Transverse colon (tissue), 4 donors: Measurements from ENCODE around the gene LAMA2. TPM values are rescaled to one million over a fixed set of nuclear protein-coding genes. Genes with fewer than 3 reads are reported as not detected.

Experiments
- DNase-seq: peaks from one replicate; pipeline ENCODE4 v3.0.0-alpha.2; 2019
- H3K27ac ChIP-seq, 4 donors: fragments of 200-600 bp; sonication (generic); 2 replicates each; pipeline ENCODE4 v1.5.1; 2016 to 2018; ENCODE audit warnings: inconsistent platforms in 4 of 4
- H3K27me3 ChIP-seq: fragments of 200-600 bp; sonication (generic); 2 replicates; pipeline ENCODE4 v1.5.1; 2017; ENCODE audit warnings: inconsistent platforms
- H3K36me3 ChIP-seq, 4 donors: fragments of 200-600 bp; sonication (generic); 2 replicates each; pipeline ENCODE4 v1.5.1; 2017 to 2019; ENCODE audit warnings: inconsistent platforms in 4 of 4
- H3K4me1 ChIP-seq, 4 donors: fragments of 200-600 bp; sonication (generic); 2 replicates each; pipeline ENCODE4 v1.5.1; 2017 to 2020; ENCODE audit warnings: inconsistent platforms in 4 of 4
- H3K4me3 ChIP-seq, 4 donors: fragments of 200-600 bp; sonication (generic); 1 replicate in 1 of 4; 2 replicates in 3 of 4; pipeline versions ENCODE4 v1.5.1 to v1.6.1; 2017 to 2019; ENCODE audit warnings: inconsistent platforms in 4 of 4
- H3K9me3 ChIP-seq, 2 donors: fragments of 200-600 bp; sonication (generic); 2 replicates each; pipeline ENCODE4 v1.5.1; 2017 to 2019; ENCODE audit warnings: inconsistent platforms in 2 of 2
- CTCF ChIP-seq, 5 experiments: fragments of 200-600 bp in 3 of 5; fragments of 450-650 bp in 2 of 5; sonication (generic) in 3 of 5; IDR thresholded peaks; 1 replicate in 2 of 5; 2 replicates in 3 of 5; pipeline ENCODE4 v1.5.1; 2016 to 2017; ENCODE audit warnings: antibody characterized with exemption in 5 of 5, inconsistent platforms in 3 of 5, mild to moderate bottlenecking in 2 of 5, moderate library complexity in 1 of 5
- EP300 ChIP-seq: sonication (generic); formaldehyde crosslinking; IDR thresholded peaks from one replicate; pipeline ENCODE4 v1.6.1; 2017; ENCODE audit warnings: antibody characterized with exemption, low read depth
- POLR2A ChIP-seq: fragments of 450-650 bp; IDR thresholded peaks from one replicate; pipeline ENCODE4 v1.6.1; 2016; ENCODE audit warnings: antibody characterized with exemption, mild to moderate bottlenecking, moderate library complexity
- POLR2AphosphoS5 ChIP-seq, 3 donors: sonication (generic); formaldehyde crosslinking; IDR thresholded peaks; one replicate each; pipeline ENCODE4 v1.6.1; 2016; ENCODE audit warnings: antibody characterized with exemption in 3 of 3
- WGBS, 2 donors: methylation state at CpG; one replicate each; pipeline ENCODE4 v1.1.5; 2018; ENCODE audit warnings: low coverage in 1 of 2; 5-methylcytosine and 5-hydroxymethylcytosine counted together
- in situ Hi-C, 4 donors: fragments of 200-750 bp; cut with MboI; loops; one replicate each; pipeline versions ENCODE4 v1.15.0 to v1.15.1; 2017; ENCODE audit warnings: low sequenced_read_pairs in 3 of 4, low pct_ligation_motif_present in 1 of 4, low pct_unique_long_range_greater_than_20kb in 1 of 4
- intact Hi-C: fragments of 100-400 bp; cut with DNase I; formaldehyde crosslinking; loops from one replicate; pipeline ENCODE4 v1.15.1; 2023; ENCODE audit warnings: low total_unique reads
- total RNA-seq, 4 donors: library from RNA; depleted of rRNA; stranded (reverse); fragments of >200 nt; gene quantifications; one replicate each; pipeline ENCODE4 v1.1.0, GENCODE V29; 2016

Gene LAMA2
- total RNA-seq, 4 donors from 2014 or later, result 12.3 to 43.0 (median 32.1) TPM

GRCh38 chr6:129273161-129273560 lies 390.2 kb downstream of the LAMA2 start:
- no peaks in the 10 kb centered on the region for H3K4me1 ChIP-seq
- 75 to 84% methylated on average over 2 to 3 of the region's 3 CpGs for WGBS, 2 donors
- no peaks in the 10 kb centered on the region for H3K27me3 ChIP-seq
- TF ChIP-seq EP300 (no peak), CTCF (IDR thresholded peaks at IDR 0.05) (no peak), POLR2AphosphoS5 (IDR thresholded peaks at IDR 0.05) (no peak), POLR2A (no peak)
- no peak overlapping the region for H3K4me3 ChIP-seq
- H3K36me3 ChIP-seq, result no peaks in the 10 kb centered on the region
- H3K27ac ChIP-seq, result no peak overlapping the region
- DNase-seq, result no peak
- intact Hi-C loops, result no loop called here
- in situ Hi-C loops, result no loop called here
- H3K9me3 ChIP-seq, result no peaks in the 10 kb centered on the region

DNA sequence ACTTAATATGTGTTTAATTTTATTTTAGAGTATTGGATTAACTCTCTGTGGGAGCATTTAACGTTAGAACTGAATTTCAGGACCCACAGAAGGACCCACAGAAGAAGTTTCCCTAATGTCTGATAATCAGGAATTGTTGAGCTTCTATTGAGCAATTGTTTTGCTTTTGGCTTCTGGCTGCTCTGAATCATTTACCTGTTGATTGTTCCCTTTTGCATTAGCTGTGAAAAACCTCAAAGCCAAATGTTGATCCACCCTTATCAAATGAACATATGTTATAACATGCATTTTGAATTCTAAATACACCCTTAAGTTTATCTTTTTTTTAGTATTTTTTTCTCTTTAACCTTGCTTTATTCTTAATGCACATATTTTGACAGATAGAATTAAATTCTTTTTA lies 393.5 kb downstream of the LAMA2 start:
- Histone ChIP-seq H3K9me3 (no peaks in the 10 kb centered on the region), H3K27ac (no peak overlapping the region), H3K36me3 (no peaks in the 10 kb centered on the region), H3K27me3 (no peaks in the 10 kb centered on the region), H3K4me1 (no peaks in the 10 kb centered on the region), H3K4me3 (no peak overlapping the region)
- in situ Hi-C loops (no loop called here), intact Hi-C loops (no loop called here)
- WGBS, 2 donors, result 62% methylated on average over 1 of the region's 1 CpG
- TF ChIP-seq CTCF (IDR thresholded peaks at IDR 0.05) (no peak), EP300 (no peak), POLR2AphosphoS5 (IDR thresholded peaks at IDR 0.05) (no peak), POLR2A (no peak)
- no peak for DNase-seq

DNA sequence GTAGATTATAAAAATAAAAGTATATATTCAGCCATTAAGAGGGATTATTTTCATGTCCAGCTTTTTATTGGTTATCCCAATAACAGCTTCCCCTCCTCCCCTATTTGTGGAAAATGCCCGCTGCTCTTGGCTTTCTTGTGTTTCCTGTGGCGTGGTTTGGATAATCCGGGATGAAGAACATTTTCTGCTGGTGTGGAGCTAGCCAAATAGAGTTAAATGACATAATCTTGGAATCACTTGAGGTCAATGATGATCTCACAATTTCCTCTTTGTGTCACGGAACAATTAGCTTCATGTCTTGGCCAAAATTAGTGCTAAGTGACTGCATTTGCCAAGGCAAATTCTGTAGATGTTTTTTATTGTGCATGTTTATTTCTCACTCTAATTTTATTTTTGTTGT lies 394.0 kb downstream of the LAMA2 start:
- Histone ChIP-seq H3K9me3 (no peaks in the 10 kb centered on the region), H3K27ac (no peak overlapping the region), H3K4me3 (no peak overlapping the region), H3K36me3 (no peaks in the 10 kb centered on the region), H3K27me3 (no peaks in the 10 kb centered on the region), H3K4me1 (no peaks in the 10 kb centered on the region)
- no peak for DNase-seq
- 80 to 87% methylated on average over 4 of the region's 4 CpGs for WGBS, 2 donors
- no peak for TF ChIP-seq POLR2AphosphoS5 (IDR thresholded peaks at IDR 0.05)
- no peak for TF ChIP-seq POLR2A
- no peak for TF ChIP-seq EP300
- TF ChIP-seq CTCF (IDR thresholded peaks at IDR 0.05), result no peak
- in situ Hi-C loops, result no loop called here
- intact Hi-C loops, result no loop called here

DNA sequence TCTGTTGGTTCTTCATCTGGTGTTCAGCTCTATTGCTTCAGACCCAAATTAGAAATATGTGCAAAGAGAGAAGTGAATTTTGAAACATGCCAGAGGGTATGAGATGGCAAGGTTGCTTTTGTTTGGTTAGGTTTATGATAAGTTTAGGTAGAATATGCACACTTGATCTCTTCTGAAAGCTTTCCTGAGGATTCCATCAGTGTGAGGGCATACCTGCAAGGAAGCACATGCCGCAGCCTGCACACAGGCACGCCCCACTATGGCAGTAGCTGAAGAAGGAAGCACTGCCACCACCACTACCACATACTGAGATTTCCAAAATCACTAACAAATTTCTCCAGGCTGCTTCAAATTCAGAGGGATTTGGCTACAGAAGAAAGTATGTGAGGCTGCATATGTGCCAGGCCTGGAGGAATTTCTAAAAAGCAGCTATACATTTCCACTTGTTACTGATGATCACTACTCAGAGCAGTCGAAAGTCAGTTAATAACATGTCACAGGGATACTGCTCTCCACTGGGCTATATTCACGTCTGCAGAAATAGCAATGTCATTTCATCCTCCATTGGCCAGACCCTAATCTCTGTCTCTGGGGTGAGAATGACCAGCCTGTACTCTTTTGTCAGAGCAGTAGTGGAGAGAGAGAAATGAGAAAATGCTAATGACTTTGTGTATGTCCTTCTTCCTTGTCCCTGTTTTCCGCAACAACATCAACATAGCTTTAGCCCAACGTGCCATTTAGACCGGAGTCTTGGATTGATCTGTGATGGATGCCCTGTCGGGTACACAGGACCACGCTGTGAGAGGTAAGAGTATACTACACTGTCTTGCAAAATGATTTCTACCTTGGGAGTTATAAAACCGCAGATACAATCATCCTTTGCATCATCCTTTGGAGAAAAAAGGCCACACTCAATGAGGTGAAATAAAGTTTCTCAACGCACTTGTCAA lies 396.7 kb downstream of the LAMA2 start:
- intact Hi-C loops (no loop called here), in situ Hi-C loops (no loop called here)
- TF ChIP-seq POLR2A, result no peak
- no peak for TF ChIP-seq EP300
- TF ChIP-seq CTCF (IDR thresholded peaks at IDR 0.05), result no peak
- TF ChIP-seq POLR2AphosphoS5 (IDR thresholded peaks at IDR 0.05), result no peak
- Histone ChIP-seq H3K27me3 (no peaks in the 10 kb centered on the region), H3K36me3 (no peaks in the 10 kb centered on the region), H3K27ac (no peak overlapping the region), H3K4me1 (no peaks in the 10 kb centered on the region), H3K9me3 (no peaks in the 10 kb centered on the region), H3K4me3 (no peak overlapping the region)
- 67 to 86% methylated on average over 6 to 11 of the region's 11 CpGs for WGBS, 2 donors
- DNase-seq, result no peak
